ENCODE results near the gene ACP5.
"Not testable (repeated sequence)": the region's sequence is repeated elsewhere in the genome, so short reads cannot be mapped to it uniquely, and the experiment has no call there.

Gene ACP5

GRCh38 chr19:11577451-11578257 lies at the start of gene ACP5:
Gene ACP5, minus strand, starts transcription at chr19:11577645. Its CDS starts 328 bp downstream, at chr19:11577317.
- DNase-seq: no peak

- peak in 1 of 2 donors; percentile 1 for DNase-seq
Observed at GRCh38 chr19:11626252-11626651, 48.8 kb upstream of the ACP5 start.

- no peak for DNase-seq
Observed at GRCh38 chr19:11624069-11624463, 46.6 kb upstream of the ACP5 start.

- DNase-seq: not testable (repeated sequence)
Observed at GRCh38 chr19:11622401-11622800, 45.0 kb upstream of the ACP5 start.

GRCh38 chr19:11620553-11620952 lies 43.1 kb upstream of the ACP5 start:
- no peak for DNase-seq

- no peak for DNase-seq
Observed at GRCh38 chr19:11617180-11618062, 40.0 kb upstream of the ACP5 start.

- DNase-seq: no peak
Observed at GRCh38 chr19:11612816-11613511, 35.5 kb upstream of the ACP5 start.

GRCh38 chr19:11611730-11612129 lies 34.3 kb upstream of the ACP5 start:
- DNase-seq: no peak

GRCh38 chr19:11606484-11606883 lies 29.0 kb upstream of the ACP5 start:
- no peak for DNase-seq

- DNase-seq: not testable (repeated sequence)
Observed at GRCh38 chr19:11599704-11600103, 22.3 kb upstream of the ACP5 start.

GRCh38 chr19:11598746-11599145 lies 21.3 kb upstream of the ACP5 start:
- no peak for DNase-seq

- no peak for DNase-seq
Observed at GRCh38 chr19:11598103-11598483, 20.6 kb upstream of the ACP5 start.

GRCh38 chr19:11597202-11598102 lies 20.0 kb upstream of the ACP5 start, which contains the start of gene ZNF627:
Gene ZNF627, plus strand, starts transcription at chr19:11597483. Its CDS starts 145 bp downstream, at chr19:11597628.
- DNase-seq: peak; percentile 96 to 97

- no peak for DNase-seq
Observed at GRCh38 chr19:11596156-11596555, 18.7 kb upstream of the ACP5 start.

GRCh38 chr19:11594084-11594483 lies 16.6 kb upstream of the ACP5 start:
- no peak for DNase-seq

GRCh38 chr19:11587975-11588631 lies 10.7 kb upstream of the ACP5 start:
- no peak for DNase-seq

GRCh38 chr19:11587302-11587974 lies 10.0 kb upstream of the ACP5 start:
- DNase-seq: peak; percentile 59

GRCh38 chr19:11586331-11586730 lies 8.9 kb upstream of the ACP5 start:
- DNase-seq: no peak

- DNase-seq: no peak
Observed at GRCh38 chr19:11581740-11582139, 4.3 kb upstream of the ACP5 start.

- DNase-seq: no peak
Observed at GRCh38 chr19:11580116-11580515, 2.7 kb upstream of the ACP5 start.

Measured in hippocampal formation (tissue), 2 donors.